Ascending aorta (tissue), 2 donors: ENCODE measurements around the gene PDGFRA. TPM values are rescaled to one million over a fixed set of nuclear protein-coding genes. Genes with fewer than 3 reads are reported as not detected.

Experiments
- DNase-seq, 2 donors: peaks; one replicate each; pipeline ENCODE4 v3.0.0-alpha.2; 2019; ENCODE audit warnings: low spot score in 2 of 2
- H3K27ac ChIP-seq, 2 donors: fragments of 200-600 bp; sonication (generic); one replicate each; pipeline ENCODE4 v1.5.1; 2016 to 2017; ENCODE audit warnings: mild to moderate bottlenecking in 1 of 2
- H3K27me3 ChIP-seq: fragments of 200-600 bp; sonication (generic); one replicate; pipeline ENCODE4 v1.5.1; 2017
- H3K36me3 ChIP-seq, 2 donors: fragments of 200-600 bp; sonication (generic); one replicate each; pipeline ENCODE4 v1.5.1; 2016
- H3K4me1 ChIP-seq, 2 donors: fragments of 200-600 bp; sonication (generic); one replicate each; pipeline ENCODE4 v1.5.1; 2016 to 2017; ENCODE audit warnings: mild to moderate bottlenecking in 1 of 2
- H3K4me3 ChIP-seq, 2 donors: fragments of 200-600 bp; sonication (generic); one replicate each; pipeline ENCODE4 v1.5.1; 2016 to 2017; ENCODE audit warnings: mild to moderate bottlenecking in 1 of 2
- H3K9me3 ChIP-seq, 2 donors: fragments of 200-600 bp; sonication (generic); one replicate each; pipeline ENCODE4 v1.5.1; 2016
- intact Hi-C: fragments of 100-400 bp; cut with DNase I; formaldehyde crosslinking; loops from one replicate; pipeline ENCODE4 v1.15.1; 2023
- total RNA-seq: library from RNA; depleted of rRNA; stranded (reverse); fragments of >200 nt; gene quantifications from one replicate; pipeline ENCODE4 v1.1.0, GENCODE V29; 2016
- TF ChIP-seq, protein P1 (sequence below), 3 experiments: fragments of 200-600 bp in 2 of 3; fragments of 450-650 bp in 1 of 3; sonication (generic) in 2 of 3; IDR thresholded peaks; one replicate each; pipeline ENCODE4 v1.5.1; 2016 to 2019; ENCODE audit warnings: antibody characterized with exemption in 3 of 3, mild to moderate bottlenecking in 1 of 3, moderate library complexity in 1 of 3

The PDGFRA gene
- total RNA-seq, 1 donor from 2014 or later, result 58.3 TPM

GRCh38 chr4:54228056-54228527 lies 1.0 kb upstream of the PDGFRA start:
- peak in 1 of 2 donors; percentile 86 for DNase-seq
- TF ChIP-seq, protein P1, sequence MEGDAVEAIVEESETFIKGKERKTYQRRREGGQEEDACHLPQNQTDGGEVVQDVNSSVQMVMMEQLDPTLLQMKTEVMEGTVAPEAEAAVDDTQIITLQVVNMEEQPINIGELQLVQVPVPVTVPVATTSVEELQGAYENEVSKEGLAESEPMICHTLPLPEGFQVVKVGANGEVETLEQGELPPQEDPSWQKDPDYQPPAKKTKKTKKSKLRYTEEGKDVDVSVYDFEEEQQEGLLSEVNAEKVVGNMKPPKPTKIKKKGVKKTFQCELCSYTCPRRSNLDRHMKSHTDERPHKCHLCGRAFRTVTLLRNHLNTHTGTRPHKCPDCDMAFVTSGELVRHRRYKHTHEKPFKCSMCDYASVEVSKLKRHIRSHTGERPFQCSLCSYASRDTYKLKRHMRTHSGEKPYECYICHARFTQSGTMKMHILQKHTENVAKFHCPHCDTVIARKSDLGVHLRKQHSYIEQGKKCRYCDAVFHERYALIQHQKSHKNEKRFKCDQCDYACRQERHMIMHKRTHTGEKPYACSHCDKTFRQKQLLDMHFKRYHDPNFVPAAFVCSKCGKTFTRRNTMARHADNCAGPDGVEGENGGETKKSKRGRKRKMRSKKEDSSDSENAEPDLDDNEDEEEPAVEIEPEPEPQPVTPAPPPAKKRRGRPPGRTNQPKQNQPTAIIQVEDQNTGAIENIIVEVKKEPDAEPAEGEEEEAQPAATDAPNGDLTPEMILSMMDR (IDR thresholded peaks at IDR 0.05), result peak; percentile 62 to 90 (median 78)
- peaks cover 7 to 15% of the 10 kb centered on the region in 2 donors for H3K4me1 ChIP-seq
- peak overlapping the region; percentile 87 to 93 for H3K27ac ChIP-seq
- H3K9me3 ChIP-seq, result no peaks in the 10 kb centered on the region
- H3K4me3 ChIP-seq, result peak overlapping the region; percentile 71 to 81
- H3K27me3 ChIP-seq, result no peaks in the 10 kb centered on the region
- intact Hi-C loops, result loop anchor here (2.0 to 5.0 kb wide), 4 partner anchors 136 to 1213 kb away; no protein-coding TSS in a partner anchor
- no peaks in the 10 kb centered on the region for H3K36me3 ChIP-seq

GRCh38 chr4:54228546-54228945 lies 547 bp upstream of the PDGFRA start:
- H3K36me3 ChIP-seq, result no peaks in the 10 kb centered on the region
- intact Hi-C loops, result loop anchor here (2.0 to 5.0 kb wide), 4 partner anchors 136 to 1214 kb away; no protein-coding TSS in a partner anchor
- DNase-seq, result no peak
- peaks cover 7 to 15% of the 10 kb centered on the region in 2 donors for H3K4me1 ChIP-seq
- peak overlapping the region; percentile 71 to 81 for H3K4me3 ChIP-seq
- H3K27ac ChIP-seq, result peak overlapping the region; percentile 87 to 93
- TF ChIP-seq, protein P1 (IDR thresholded peaks at IDR 0.05), result no peak
- no peaks in the 10 kb centered on the region for H3K9me3 ChIP-seq
- no peaks in the 10 kb centered on the region for H3K27me3 ChIP-seq

- H3K27ac ChIP-seq, result peak overlapping the region; percentile 87 to 93
- peak overlapping the region; percentile 71 to 81 for H3K4me3 ChIP-seq
- H3K36me3 ChIP-seq, result no peaks in the 10 kb centered on the region
- H3K9me3 ChIP-seq, result no peaks in the 10 kb centered on the region
- no peaks in the 10 kb centered on the region for H3K27me3 ChIP-seq
- TF ChIP-seq, protein P1 (IDR thresholded peaks at IDR 0.05), result no peak
- peak in 1 of 2 donors; percentile 71 for DNase-seq
- H3K4me1 ChIP-seq, result peaks cover 7 to 15% of the 10 kb centered on the region in 2 donors
- intact Hi-C loops, result loop anchor here (2.0 to 10.0 kb wide), 12 partner anchors 138 to 1995 kb away; no protein-coding TSS in a partner anchor
Measured at GRCh38 chr4:54229631-54230483, 764 bp downstream of the PDGFRA start.

DNA sequence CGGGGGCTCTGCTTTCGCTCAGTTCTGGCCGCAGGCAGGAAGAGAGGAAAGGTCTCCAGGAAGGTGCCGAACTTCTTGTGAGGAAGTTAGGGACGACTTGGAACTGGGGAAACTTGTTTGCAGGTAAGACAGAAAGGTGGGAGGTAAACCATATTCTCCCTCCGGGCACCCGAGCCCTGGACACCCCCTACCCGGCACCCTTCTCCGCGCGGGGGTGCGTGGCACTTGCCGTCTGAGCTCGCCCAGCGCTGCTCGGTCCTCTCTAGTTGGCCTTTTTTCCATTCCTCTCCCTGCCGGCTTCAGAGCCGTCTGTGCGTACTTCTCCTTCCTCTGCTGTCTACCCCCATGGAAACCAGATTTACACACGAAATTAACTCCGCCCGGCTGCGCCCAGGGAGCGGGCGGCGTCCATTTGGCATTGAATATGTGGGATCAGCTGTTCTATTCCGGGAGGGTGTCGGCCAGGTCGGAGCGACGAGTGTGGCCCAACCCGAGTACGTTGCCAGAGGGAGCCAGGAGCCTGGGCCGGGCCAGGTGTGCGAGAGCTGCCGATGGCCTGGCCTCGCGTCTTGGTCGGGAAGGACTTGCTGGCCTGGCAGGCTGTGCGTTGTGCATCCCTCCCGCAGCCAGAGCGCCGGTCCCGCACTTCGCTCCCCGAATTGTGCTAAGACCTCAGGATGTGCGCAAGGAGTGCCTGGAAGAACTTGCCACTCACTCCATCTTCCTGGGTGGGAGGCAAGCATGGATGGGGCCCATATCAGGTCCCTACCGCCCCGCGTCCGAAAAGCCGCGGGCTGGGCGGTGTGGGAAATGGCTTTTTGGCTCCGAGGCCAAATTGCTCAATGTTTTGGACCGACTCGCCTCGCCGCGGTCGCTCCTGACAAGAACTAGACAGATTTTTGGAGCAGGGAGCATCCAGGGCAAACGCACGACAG lies 1.7 kb downstream of the PDGFRA start:
- H3K27me3 ChIP-seq, result no peaks in the 10 kb centered on the region
- peak overlapping the region; percentile 87 to 93 for H3K27ac ChIP-seq
- H3K9me3 ChIP-seq, result no peaks in the 10 kb centered on the region
- intact Hi-C loops, result loop anchor here (1.0 to 10.0 kb wide), 9 partner anchors 298 to 1996 kb away; partner anchors contain the start of gene SCFD2
- DNase-seq, result peak in 1 of 2 donors; percentile 78
- no peaks in the 10 kb centered on the region for H3K36me3 ChIP-seq
- H3K4me1 ChIP-seq, result peaks cover 7 to 15% of the 10 kb centered on the region in 2 donors
- TF ChIP-seq, protein P1 (IDR thresholded peaks at IDR 0.05), result no peak
- peak overlapping the region; percentile 71 to 81 for H3K4me3 ChIP-seq

GRCh38 chr4:54231419-54231767 lies 2.3 kb downstream of the PDGFRA start:
- H3K4me3 ChIP-seq, result peak overlapping the region; percentile 71 to 81
- no peaks in the 10 kb centered on the region for H3K36me3 ChIP-seq
- TF ChIP-seq, protein P1 (IDR thresholded peaks at IDR 0.05), result no peak
- no peaks in the 10 kb centered on the region for H3K9me3 ChIP-seq
- DNase-seq, result no peak
- no peaks in the 10 kb centered on the region for H3K27me3 ChIP-seq
- intact Hi-C loops, result loop anchor here (1.0 to 10.0 kb wide), 9 partner anchors 299 to 1997 kb away; partner anchors contain the start of gene SCFD2
- H3K27ac ChIP-seq, result peak overlapping the region; percentile 87 to 93
- H3K4me1 ChIP-seq, result peaks cover 7 to 14% of the 10 kb centered on the region in 2 donors
